Ascending aorta (tissue), 2 donors: ENCODE data around the gene CRTC3. TPM values are rescaled to one million over a fixed set of nuclear protein-coding genes. Genes with fewer than 3 reads are reported as not detected.
"Not testable (repeated sequence)": the region's sequence is repeated elsewhere in the genome, so short reads cannot be mapped to it uniquely, and the experiment has no call there.

ENCODE experiments used
- DNase-seq, 2 donors: peaks; one replicate each; pipeline ENCODE4 v3.0.0-alpha.2; 2019; ENCODE audit warnings: low spot score in 2 of 2
- H3K27ac ChIP-seq, 2 donors: fragments of 200-600 bp; sonication (generic); one replicate each; pipeline ENCODE4 v1.5.1; 2016 to 2017; ENCODE audit warnings: mild to moderate bottlenecking in 1 of 2
- H3K27me3 ChIP-seq: fragments of 200-600 bp; sonication (generic); one replicate; pipeline ENCODE4 v1.5.1; 2017
- H3K36me3 ChIP-seq, 2 donors: fragments of 200-600 bp; sonication (generic); one replicate each; pipeline ENCODE4 v1.5.1; 2016
- H3K4me1 ChIP-seq, 2 donors: fragments of 200-600 bp; sonication (generic); one replicate each; pipeline ENCODE4 v1.5.1; 2016 to 2017; ENCODE audit warnings: mild to moderate bottlenecking in 1 of 2
- H3K4me3 ChIP-seq, 2 donors: fragments of 200-600 bp; sonication (generic); one replicate each; pipeline ENCODE4 v1.5.1; 2016 to 2017; ENCODE audit warnings: mild to moderate bottlenecking in 1 of 2
- H3K9me3 ChIP-seq, 2 donors: fragments of 200-600 bp; sonication (generic); one replicate each; pipeline ENCODE4 v1.5.1; 2016
- intact Hi-C: fragments of 100-400 bp; cut with DNase I; formaldehyde crosslinking; loops from one replicate; pipeline ENCODE4 v1.15.1; 2023
- total RNA-seq: library from RNA; depleted of rRNA; stranded (reverse); fragments of >200 nt; gene quantifications from one replicate; pipeline ENCODE4 v1.1.0, GENCODE V29; 2016
- TF ChIP-seq, protein P1 (sequence below), 3 experiments: fragments of 200-600 bp in 2 of 3; fragments of 450-650 bp in 1 of 3; sonication (generic) in 2 of 3; IDR thresholded peaks; one replicate each; pipeline ENCODE4 v1.5.1; 2016 to 2019; ENCODE audit warnings: antibody characterized with exemption in 3 of 3, mild to moderate bottlenecking in 1 of 3, moderate library complexity in 1 of 3

CRTC3 gene
- total RNA-seq, 1 donor from 2014 or later = 35.5 TPM

DNA sequence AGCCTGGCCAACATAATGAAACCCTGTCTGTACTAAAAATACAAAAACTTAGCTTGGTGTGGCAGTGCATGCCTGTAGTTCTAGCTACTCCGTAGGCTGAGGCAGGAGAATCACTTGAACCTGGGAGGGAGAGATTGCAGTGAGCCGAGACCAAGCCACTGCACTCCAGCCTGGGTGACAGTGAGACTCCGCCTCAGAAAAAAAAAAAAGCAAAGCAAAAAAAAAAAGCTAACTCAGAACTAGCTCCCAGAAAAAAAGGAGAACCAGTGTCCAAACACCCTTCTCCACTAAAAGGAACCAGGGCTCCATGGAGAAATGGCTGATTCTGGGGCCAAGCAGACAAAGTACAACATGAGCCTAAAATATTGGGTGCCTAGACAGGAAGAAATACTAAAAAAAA is 16.7 kb upstream of the CRTC3 start:
- peak overlapping the region in 1 of 2 donors; percentile 15 for H3K27ac ChIP-seq
- no peaks in the 10 kb centered on the region for H3K27me3 ChIP-seq
- intact Hi-C loops = no loop called here
- H3K36me3 ChIP-seq = no peaks in the 10 kb centered on the region
- H3K4me1 ChIP-seq = peaks cover 0 to 12% of the 10 kb centered on the region in 2 donors
- no peaks in the 10 kb centered on the region for H3K9me3 ChIP-seq
- no peak for DNase-seq
- TF ChIP-seq, protein P1, sequence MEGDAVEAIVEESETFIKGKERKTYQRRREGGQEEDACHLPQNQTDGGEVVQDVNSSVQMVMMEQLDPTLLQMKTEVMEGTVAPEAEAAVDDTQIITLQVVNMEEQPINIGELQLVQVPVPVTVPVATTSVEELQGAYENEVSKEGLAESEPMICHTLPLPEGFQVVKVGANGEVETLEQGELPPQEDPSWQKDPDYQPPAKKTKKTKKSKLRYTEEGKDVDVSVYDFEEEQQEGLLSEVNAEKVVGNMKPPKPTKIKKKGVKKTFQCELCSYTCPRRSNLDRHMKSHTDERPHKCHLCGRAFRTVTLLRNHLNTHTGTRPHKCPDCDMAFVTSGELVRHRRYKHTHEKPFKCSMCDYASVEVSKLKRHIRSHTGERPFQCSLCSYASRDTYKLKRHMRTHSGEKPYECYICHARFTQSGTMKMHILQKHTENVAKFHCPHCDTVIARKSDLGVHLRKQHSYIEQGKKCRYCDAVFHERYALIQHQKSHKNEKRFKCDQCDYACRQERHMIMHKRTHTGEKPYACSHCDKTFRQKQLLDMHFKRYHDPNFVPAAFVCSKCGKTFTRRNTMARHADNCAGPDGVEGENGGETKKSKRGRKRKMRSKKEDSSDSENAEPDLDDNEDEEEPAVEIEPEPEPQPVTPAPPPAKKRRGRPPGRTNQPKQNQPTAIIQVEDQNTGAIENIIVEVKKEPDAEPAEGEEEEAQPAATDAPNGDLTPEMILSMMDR (IDR thresholded peaks at IDR 0.05) = no peak
- no peak overlapping the region for H3K4me3 ChIP-seq

DNA sequence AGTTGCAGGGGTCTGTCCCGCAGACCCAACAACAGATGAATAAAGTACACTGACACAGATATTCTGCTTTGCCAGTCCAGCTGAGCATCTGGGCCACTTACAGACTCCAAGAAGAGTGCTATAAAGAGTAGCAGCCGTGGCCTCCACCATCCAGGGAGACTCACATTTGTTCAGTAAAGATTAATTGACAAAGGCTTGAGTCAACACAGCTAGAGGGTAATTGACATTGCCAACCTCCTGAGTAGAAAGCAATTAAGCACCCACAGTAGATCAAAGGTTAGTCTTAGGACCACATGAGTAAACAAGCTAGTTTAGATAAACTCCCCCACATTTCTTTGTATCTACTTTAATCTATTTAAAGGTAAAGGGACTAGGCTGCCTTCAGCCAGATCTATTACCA is 16.3 kb upstream of the CRTC3 start:
- no peaks in the 10 kb centered on the region for H3K9me3 ChIP-seq
- H3K4me1 ChIP-seq = peaks cover 0 to 12% of the 10 kb centered on the region in 2 donors
- intact Hi-C loops = no loop called here
- TF ChIP-seq, protein P1 (IDR thresholded peaks at IDR 0.05) = no peak
- no peaks in the 10 kb centered on the region for H3K27me3 ChIP-seq
- no peak overlapping the region for H3K27ac ChIP-seq
- no peaks in the 10 kb centered on the region for H3K36me3 ChIP-seq
- no peak for DNase-seq
- no peak overlapping the region for H3K4me3 ChIP-seq

DNA sequence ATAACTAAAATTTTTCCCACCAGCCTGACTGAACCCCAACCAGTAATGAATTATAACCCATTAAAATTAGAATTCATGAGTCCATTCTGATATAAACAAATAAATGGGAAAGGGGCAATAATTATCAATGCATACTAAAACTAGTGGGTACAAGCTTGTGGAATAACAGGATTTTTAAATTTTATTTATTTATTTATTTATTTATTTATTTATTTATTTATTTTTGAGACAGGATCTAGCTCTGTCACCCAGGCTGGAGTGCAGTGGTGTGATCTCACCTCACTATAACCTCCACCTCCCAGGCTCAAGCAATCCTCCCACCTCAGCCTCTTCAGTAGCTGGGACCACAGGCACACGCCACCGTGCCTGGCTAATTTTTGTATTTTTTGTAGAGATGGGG is 15.8 kb upstream of the CRTC3 start:
- H3K27me3 ChIP-seq, H3K36me3 ChIP-seq, DNase-seq, H3K27ac ChIP-seq, intact Hi-C loops, H3K4me3 ChIP-seq, H3K9me3 ChIP-seq: not testable (repeated sequence)
- peaks cover 0 to 12% of the 10 kb centered on the region in 2 donors for H3K4me1 ChIP-seq

DNA sequence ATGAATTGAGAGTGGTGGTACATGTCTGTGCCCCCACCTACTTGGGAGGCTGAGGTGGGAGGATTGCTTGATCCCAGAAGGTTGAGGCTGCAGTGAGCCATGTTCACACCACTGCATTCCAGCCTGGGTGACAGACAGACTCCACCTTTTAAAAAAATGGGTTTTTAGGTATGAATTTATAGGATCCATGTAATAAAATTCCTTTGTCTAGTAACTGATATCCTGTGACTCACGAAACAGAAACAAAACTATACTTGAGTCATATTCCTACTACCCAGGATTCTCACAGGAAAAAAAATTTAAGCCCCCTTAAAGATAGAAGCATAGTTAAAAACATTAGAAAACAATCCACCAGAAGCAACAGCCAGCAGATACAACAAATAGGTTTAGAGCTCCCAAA is 10.0 kb upstream of the CRTC3 start:
- Histone ChIP-seq H3K36me3 (no peaks in the 10 kb centered on the region), H3K27me3 (no peaks in the 10 kb centered on the region), H3K4me3 (no peak overlapping the region), H3K9me3 (no peaks in the 10 kb centered on the region), H3K4me1 (no peaks in the 10 kb centered on the region), H3K27ac (no peak overlapping the region)
- intact Hi-C loops = loop anchor here (10.0 kb wide), 1 partner anchor 365 kb away; the partner anchor contains the start of gene FES
- TF ChIP-seq, protein P1 (IDR thresholded peaks at IDR 0.05) = no peak
- DNase-seq = no peak

DNA sequence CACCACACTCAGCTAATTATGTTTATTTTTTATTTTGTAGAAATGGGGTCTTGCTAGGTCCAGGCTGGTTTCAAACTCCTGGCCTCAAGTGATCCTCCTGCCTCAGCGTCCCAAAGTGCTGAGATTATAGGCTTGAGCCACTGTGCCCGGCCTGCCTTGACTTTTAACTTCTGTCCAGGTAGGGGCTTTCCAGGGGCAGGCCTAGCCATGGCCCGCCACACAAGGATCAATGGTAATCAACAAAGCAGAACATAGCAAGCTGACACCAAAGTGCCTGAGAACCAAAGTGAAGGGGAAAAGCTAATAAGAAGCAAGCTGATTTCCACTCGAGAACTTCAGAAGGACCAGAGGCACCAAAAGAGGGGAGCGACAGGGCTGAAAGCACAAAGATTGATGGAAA is 9.4 kb upstream of the CRTC3 start:
- H3K4me1 ChIP-seq = no peaks in the 10 kb centered on the region
- H3K27ac ChIP-seq = no peak overlapping the region
- H3K9me3 ChIP-seq = no peaks in the 10 kb centered on the region
- H3K4me3 ChIP-seq = no peak overlapping the region
- intact Hi-C loops = loop anchor here (10.0 kb wide), 1 partner anchor 364 kb away; the partner anchor contains the start of gene FES
- DNase-seq = no peak
- no peaks in the 10 kb centered on the region for H3K36me3 ChIP-seq
- no peaks in the 10 kb centered on the region for H3K27me3 ChIP-seq
- TF ChIP-seq, protein P1 (IDR thresholded peaks at IDR 0.05) = no peak

DNA sequence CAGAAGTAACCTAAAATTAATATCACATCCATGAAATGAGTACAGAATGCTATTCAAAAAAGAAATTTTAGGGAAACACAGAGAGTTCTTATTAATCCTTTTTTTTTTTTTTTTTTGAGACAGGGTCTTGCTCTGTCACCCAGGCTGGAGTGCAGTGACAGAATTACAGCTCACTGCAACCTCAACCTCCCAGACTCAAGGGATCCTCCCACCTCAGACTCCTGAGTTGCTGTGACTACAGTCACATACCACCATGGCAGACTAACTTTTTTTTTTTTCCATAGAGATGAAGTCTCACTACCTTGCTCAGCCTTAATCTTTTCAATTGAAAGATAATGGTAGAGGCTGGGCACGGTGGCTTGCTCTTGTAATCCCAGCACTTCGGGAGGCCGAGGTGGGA is 6.3 kb upstream of the CRTC3 start:
- intact Hi-C loops = loop anchor here (10.0 kb wide), 1 partner anchor 361 kb away; the partner anchor contains the start of gene FES
- Histone ChIP-seq H3K9me3 (no peaks in the 10 kb centered on the region), H3K27me3 (no peaks in the 10 kb centered on the region), H3K4me3 (no peak overlapping the region), H3K27ac (no peak overlapping the region), H3K4me1 (no peaks in the 10 kb centered on the region), H3K36me3 (no peaks in the 10 kb centered on the region)
- no peak for DNase-seq
- TF ChIP-seq, protein P1 (IDR thresholded peaks at IDR 0.05) = no peak

DNA sequence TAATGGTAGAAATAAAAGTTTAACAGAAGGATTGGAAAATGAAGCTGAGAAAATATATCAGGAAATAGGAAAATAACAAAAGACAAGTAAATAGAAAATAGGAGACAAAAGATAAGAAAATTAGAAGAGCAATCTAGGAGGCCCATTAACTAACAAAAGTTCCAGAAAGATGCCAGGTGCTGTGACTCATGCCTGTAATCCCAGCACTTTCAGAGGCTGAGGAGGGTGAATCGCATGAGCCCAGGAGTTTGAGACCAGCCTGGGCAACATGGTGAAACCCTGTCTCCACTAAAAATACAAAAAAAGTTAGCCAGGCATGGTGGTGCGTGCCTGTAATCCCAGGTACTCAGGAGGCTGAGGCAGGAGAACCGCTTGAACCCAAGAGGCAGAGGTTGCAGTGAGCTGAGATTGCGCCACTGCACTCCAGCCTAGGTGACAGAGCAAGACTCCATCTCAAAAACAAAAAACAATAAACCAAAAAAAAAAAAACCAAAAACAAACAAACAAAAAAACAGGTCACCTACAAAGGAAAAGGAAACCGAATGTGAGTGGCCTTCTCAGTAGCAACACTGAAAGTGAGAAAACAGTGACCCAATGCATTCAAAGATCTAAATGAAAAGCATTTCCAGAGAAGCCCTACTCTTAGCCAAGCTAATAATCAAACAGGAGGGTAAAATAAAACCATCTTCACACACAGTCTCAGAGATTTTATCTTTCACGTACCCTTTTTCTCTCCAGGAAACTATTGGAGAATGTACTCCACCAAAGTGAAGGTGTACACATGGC is 5.5 kb upstream of the CRTC3 start:
- intact Hi-C loops = loop anchor here (10.0 kb wide), 1 partner anchor 361 kb away; the partner anchor contains the start of gene FES
- H3K4me1 ChIP-seq, H3K4me3 ChIP-seq, H3K27ac ChIP-seq, DNase-seq, H3K9me3 ChIP-seq, H3K27me3 ChIP-seq, H3K36me3 ChIP-seq: not testable (repeated sequence)
